CD4-positive, alpha-beta T cell treated with Interleukin-15 for 4 hours (primary cell): ENCODE measurements around the gene ZNF625.
"Not testable (repeated sequence)": the region's sequence is repeated elsewhere in the genome, so short reads cannot be mapped to it uniquely, and the experiment has no call there.

Source experiments
- DNase-seq: peaks from one replicate; pipeline ENCODE4 v3.0.0-alpha.2; 2020; ENCODE audit warnings: low spot score

Gene ZNF625

GRCh38 chr19:12137221-12137940 is 19.2 kb downstream of the ZNF625 start:
- DNase-seq: peak; percentile 39

GRCh38 chr19:12133069-12133468 is 23.5 kb downstream of the ZNF625 start:
- DNase-seq: no peak

GRCh38 chr19:12126707-12127106 is 29.8 kb downstream of the ZNF625 start:
- peak; percentile 19 for DNase-seq

GRCh38 chr19:12117201-12117970 is 39.1 kb downstream of the ZNF625 start:
- DNase-seq: no peak

- no peak for DNase-seq
Measured at GRCh38 chr19:12113121-12113520, 43.4 kb downstream of the ZNF625 start.

GRCh38 chr19:12112701-12113100 is 43.8 kb downstream of the ZNF625 start:
- DNase-seq: no peak

DNA sequence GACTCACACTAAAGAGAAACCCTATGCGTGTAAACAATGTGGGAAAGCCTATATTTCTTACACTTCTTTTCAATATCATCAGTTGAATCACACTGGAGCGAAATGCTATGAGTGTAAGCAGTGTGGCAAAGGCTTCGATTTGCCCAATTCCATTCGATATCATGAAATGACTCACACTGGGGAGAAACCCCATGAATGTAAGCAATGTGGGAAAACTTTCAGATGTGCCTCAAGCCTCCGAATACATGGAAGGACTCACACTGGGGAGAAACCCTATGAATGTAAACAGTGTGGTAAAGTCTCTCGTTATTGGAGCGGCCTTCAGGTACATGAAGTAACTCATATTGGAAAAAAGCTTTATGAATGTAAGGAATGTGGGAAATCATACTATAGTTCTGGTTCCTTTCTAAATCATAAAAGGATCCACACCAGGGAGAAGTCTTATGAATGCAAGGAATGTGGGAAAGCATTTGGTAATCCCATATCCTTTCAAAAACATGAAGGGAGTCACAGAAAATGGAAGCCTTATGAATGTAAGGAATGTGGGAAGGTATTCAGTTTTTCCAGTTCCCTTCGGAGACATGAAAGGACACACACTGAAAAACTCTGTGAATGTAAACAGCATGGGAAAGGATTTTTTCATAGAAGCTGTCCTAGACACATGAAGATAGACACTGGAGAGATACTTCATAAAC is 44.4 kb downstream of the ZNF625 start:
- no peak for DNase-seq

- no peak for DNase-seq
Measured at GRCh38 chr19:12111176-12111575, 45.4 kb downstream of the ZNF625 start.

GRCh38 chr19:12103909-12104308 is 52.6 kb downstream of the ZNF625 start:
- not testable (repeated sequence) for DNase-seq

GRCh38 chr19:12098040-12098439 is 58.5 kb downstream of the ZNF625 start:
- DNase-seq: no peak

GRCh38 chr19:12095111-12095790 is 61.3 kb downstream of the ZNF625 start:
- no peak for DNase-seq
